KMS-11 (cell line): ENCODE data around the gene HMBS.
A peak's percentile ranks its signal among the peaks of the same experiment; 100 is the strongest.

Source experiments
- H2AFZ ChIP-seq: fragments of 200-600 bp; sonication (generic); 2 replicates; pipeline ENCODE4 v1.6.1; 2016; ENCODE audit warnings: antibody characterized with exemption, mixed run types, low read depth
- H3K27ac ChIP-seq: fragments of 200-600 bp; sonication (generic); 2 replicates; pipeline ENCODE4 v1.6.1; 2016; ENCODE audit warnings: mild to moderate bottlenecking, mixed run types
- H3K27me3 ChIP-seq: fragments of 200-600 bp; sonication (generic); 2 replicates; pipeline ENCODE4 v1.6.1; 2017; ENCODE audit warnings: mild to moderate bottlenecking, low read depth, mixed run types, moderate library complexity; ENCODE audit not compliant: insufficient read depth
- H3K36me3 ChIP-seq: fragments of 200-600 bp; sonication (generic); 2 replicates; pipeline ENCODE4 v1.6.1; 2017; ENCODE audit warnings: mild to moderate bottlenecking, mixed run types; ENCODE audit not compliant: insufficient read depth
- H3K4me1 ChIP-seq: fragments of 200-600 bp; sonication (generic); 2 replicates; pipeline ENCODE4 v1.6.1; 2016; ENCODE audit warnings: mild to moderate bottlenecking, low read depth, mixed run types; ENCODE audit not compliant: poor library complexity, severe bottlenecking
- H3K4me2 ChIP-seq: fragments of 200-600 bp; sonication (generic); 2 replicates; pipeline ENCODE4 v1.7.0; 2016; ENCODE audit warnings: mild to moderate bottlenecking, mixed run types
- H3K4me3 ChIP-seq: fragments of 200-600 bp; sonication (generic); IDR thresholded peaks from 2 replicates; pipeline ENCODE4 v1.6.1; 2017; ENCODE audit warnings: low read depth, low read length, mixed read lengths; ENCODE audit not compliant: insufficient read depth
- H3K79me2 ChIP-seq: fragments of 200-600 bp; sonication (generic); 2 replicates; pipeline ENCODE4 v1.6.1; 2016; ENCODE audit warnings: low read depth, mixed run types; ENCODE audit not compliant: insufficient read depth
- H3K9ac ChIP-seq: fragments of 200-600 bp; sonication (generic); 2 replicates; pipeline ENCODE4 v1.6.1; 2016; ENCODE audit warnings: mild to moderate bottlenecking, mixed run types
- H4K20me1 ChIP-seq: fragments of 200-600 bp; sonication (generic); 2 replicates; pipeline ENCODE4 v1.6.1; 2016; ENCODE audit warnings: mild to moderate bottlenecking, mixed run types; ENCODE audit not compliant: insufficient read depth
- CTCF ChIP-seq: fragments of 200-600 bp; sonication (generic); conservative IDR thresholded peaks from 2 replicates; pipeline ENCODE4 v1.6.1; 2017; ENCODE audit warnings: low read depth, mild to moderate bottlenecking, antibody characterized with exemption, low read length, moderate library complexity, mixed read lengths

HMBS gene

GRCh38 chr11:119118946-119119345, 34.3 kb downstream of the HMBS start:
- Histone ChIP-seq H3K4me1 (peaks cover 22% of the 10 kb centered on the region), H3K36me3 (no peaks in the 10 kb centered on the region), H3K4me3 (no peak overlapping the region), H2AFZ (no peak overlapping the region), H4K20me1 (no peaks in the 10 kb centered on the region), H3K27ac (no peak overlapping the region), H3K4me2 (no peak overlapping the region), H3K27me3 (no peaks in the 10 kb centered on the region), H3K79me2 (peaks cover 14% of the 10 kb centered on the region; the same call in 1 of the 2 replicates), H3K9ac (no peak overlapping the region)
- no peak for TF ChIP-seq CTCF

GRCh38 chr11:119120639-119121007, 35.9 kb downstream of the HMBS start:
- peak overlapping the region; percentile 84 for H2AFZ ChIP-seq
- H3K27ac ChIP-seq, result peak overlapping the region; percentile 40; the same call in 1 of the 2 replicates

GRCh38 chr11:119121008-119121810, 36.5 kb downstream of the HMBS start, which contains the start of gene HINFP:
Gene HINFP (plus strand): TSS chr11:119121580. CDS start chr11:119126945, 5,365 bp downstream.
- H3K9ac ChIP-seq, result peak within 1 kb of the TSS; percentile 50; the same call in 1 of the 2 replicates
- H4K20me1 ChIP-seq, result no peaks in the 10 kb centered on the region
- peaks cover 22% of the 10 kb centered on the region for H3K4me1 ChIP-seq
- no peak within 1 kb of the TSS for H3K4me3 ChIP-seq
- H3K79me2 ChIP-seq, result peaks cover 14% of the 10 kb centered on the region; the same call in 1 of the 2 replicates
- H3K27me3 ChIP-seq, result no peaks in the 10 kb centered on the region
- no peak for TF ChIP-seq CTCF
- H3K4me2 ChIP-seq, result peak within 1 kb of the TSS; percentile 86
- H3K36me3 ChIP-seq, result no peaks in the 10 kb centered on the region
- peak within 1 kb of the TSS; percentile 40; the same call in 1 of the 2 replicates for H3K27ac ChIP-seq
- peak within 1 kb of the TSS; percentile 84 for H2AFZ ChIP-seq

More at GRCh38 chr11:119120639-119121007, 35.9 kb downstream of the HMBS start:
- TF ChIP-seq CTCF, result no peak
- Histone ChIP-seq H3K27me3 (no peaks in the 10 kb centered on the region), H3K4me1 (peaks cover 22% of the 10 kb centered on the region), H3K79me2 (peaks cover 14% of the 10 kb centered on the region; the same call in 1 of the 2 replicates), H3K4me3 (no peak overlapping the region), H3K4me2 (peak overlapping the region; percentile 76), H3K36me3 (no peaks in the 10 kb centered on the region), H3K9ac (peak overlapping the region; percentile 27; the same call in 1 of the 2 replicates), H4K20me1 (no peaks in the 10 kb centered on the region)

- H3K79me2 ChIP-seq, result peaks cover 14% of the 10 kb centered on the region; the same call in 1 of the 2 replicates
- no peaks in the 10 kb centered on the region for H4K20me1 ChIP-seq
- H3K4me3 ChIP-seq, result no peak overlapping the region
- TF ChIP-seq CTCF, result no peak
- H3K36me3 ChIP-seq, result no peaks in the 10 kb centered on the region
- no peaks in the 10 kb centered on the region for H3K27me3 ChIP-seq
- peaks cover 22% of the 10 kb centered on the region for H3K4me1 ChIP-seq
- peak overlapping the region; percentile 86 for H3K4me2 ChIP-seq
- peak overlapping the region; percentile 61; the same call in 1 of the 2 replicates for H2AFZ ChIP-seq
- no peak overlapping the region for H3K27ac ChIP-seq
- H3K9ac ChIP-seq, result peak overlapping the region; percentile 50; the same call in 1 of the 2 replicates
Measured at GRCh38 chr11:119121811-119122124, 37.1 kb downstream of the HMBS start.
